ENCODE measurements around the gene C1orf74.

DNA sequence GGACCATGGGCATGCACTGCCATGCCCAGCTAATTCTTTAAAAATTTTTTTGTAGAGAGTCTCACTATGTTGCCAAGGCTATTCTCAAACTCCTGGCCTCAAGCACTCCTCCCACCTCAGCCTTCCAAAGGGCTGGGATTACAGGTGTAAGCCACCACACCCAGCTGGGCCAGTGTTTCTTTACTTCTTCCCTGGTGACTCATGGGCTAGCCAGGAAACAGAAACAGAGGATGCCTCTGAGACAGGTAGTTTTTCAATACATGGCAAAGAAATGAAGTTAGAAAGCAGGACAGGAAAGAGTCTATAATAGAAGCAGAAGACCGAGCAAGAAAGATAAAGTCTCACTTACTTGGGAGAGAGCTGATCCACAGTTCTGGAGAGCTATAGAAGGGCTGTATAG is 7.6 kb upstream of the C1orf74 start:
- TF ChIP-seq, protein P1, sequence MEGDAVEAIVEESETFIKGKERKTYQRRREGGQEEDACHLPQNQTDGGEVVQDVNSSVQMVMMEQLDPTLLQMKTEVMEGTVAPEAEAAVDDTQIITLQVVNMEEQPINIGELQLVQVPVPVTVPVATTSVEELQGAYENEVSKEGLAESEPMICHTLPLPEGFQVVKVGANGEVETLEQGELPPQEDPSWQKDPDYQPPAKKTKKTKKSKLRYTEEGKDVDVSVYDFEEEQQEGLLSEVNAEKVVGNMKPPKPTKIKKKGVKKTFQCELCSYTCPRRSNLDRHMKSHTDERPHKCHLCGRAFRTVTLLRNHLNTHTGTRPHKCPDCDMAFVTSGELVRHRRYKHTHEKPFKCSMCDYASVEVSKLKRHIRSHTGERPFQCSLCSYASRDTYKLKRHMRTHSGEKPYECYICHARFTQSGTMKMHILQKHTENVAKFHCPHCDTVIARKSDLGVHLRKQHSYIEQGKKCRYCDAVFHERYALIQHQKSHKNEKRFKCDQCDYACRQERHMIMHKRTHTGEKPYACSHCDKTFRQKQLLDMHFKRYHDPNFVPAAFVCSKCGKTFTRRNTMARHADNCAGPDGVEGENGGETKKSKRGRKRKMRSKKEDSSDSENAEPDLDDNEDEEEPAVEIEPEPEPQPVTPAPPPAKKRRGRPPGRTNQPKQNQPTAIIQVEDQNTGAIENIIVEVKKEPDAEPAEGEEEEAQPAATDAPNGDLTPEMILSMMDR (IDR thresholded peaks at IDR 0.05), result no peak
- TF ChIP-seq POLR2A (IDR thresholded peaks at IDR 0.05), result no peak

Data from thyroid gland (tissue), 4 donors.